ENCODE data around the gene DCST2.

DNA sequence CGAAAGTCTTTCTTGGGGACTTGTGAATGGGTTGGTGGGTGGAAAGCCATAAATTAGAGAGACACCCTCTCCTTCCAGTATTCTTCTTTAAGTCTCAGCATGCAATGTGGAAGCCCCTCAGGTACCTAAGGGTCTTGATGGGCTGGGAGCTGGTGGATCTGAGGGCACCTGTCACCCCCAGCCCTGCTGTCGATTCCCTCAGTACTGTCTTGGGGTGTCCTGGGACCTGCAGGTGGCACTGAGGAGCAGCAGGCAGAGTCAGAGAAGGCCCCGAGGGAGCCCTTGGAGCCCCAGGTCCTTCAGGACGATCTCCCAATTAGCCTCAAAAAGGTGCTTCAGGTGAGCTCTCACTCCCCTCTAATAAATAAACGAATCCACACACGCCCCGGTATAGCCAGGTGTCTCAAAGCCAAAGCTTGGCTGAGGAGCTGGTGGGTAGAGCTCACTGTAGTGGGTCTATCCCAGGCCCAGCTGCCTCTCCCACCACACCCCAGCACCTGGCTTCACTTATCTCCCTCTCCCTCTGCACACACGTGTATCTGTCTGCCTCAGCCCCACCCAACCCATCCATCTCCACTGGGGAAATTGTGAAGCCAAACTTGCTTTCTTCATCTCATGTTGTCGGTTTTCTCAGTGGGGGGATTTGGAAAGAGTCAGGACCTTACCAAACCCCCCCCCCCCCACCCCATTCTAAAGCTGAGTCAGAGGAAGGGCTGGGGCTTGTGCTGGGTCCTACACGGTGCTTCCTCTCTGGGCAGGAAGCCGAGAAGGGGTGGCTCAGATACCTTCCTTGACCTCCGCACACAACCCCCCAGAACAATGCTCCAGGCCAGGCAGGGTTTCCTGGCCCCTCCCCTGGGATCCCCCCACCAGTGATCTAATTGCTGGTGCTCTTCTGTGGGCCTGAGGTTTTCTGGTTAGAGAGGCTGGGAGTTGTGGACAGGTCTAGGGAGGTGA lies 19.1 kb upstream of the DCST2 start:
- TF ChIP-seq, protein P1, sequence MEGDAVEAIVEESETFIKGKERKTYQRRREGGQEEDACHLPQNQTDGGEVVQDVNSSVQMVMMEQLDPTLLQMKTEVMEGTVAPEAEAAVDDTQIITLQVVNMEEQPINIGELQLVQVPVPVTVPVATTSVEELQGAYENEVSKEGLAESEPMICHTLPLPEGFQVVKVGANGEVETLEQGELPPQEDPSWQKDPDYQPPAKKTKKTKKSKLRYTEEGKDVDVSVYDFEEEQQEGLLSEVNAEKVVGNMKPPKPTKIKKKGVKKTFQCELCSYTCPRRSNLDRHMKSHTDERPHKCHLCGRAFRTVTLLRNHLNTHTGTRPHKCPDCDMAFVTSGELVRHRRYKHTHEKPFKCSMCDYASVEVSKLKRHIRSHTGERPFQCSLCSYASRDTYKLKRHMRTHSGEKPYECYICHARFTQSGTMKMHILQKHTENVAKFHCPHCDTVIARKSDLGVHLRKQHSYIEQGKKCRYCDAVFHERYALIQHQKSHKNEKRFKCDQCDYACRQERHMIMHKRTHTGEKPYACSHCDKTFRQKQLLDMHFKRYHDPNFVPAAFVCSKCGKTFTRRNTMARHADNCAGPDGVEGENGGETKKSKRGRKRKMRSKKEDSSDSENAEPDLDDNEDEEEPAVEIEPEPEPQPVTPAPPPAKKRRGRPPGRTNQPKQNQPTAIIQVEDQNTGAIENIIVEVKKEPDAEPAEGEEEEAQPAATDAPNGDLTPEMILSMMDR (IDR thresholded peaks at IDR 0.05): peak in 4 of 7 experiments; percentile 14 to 23 (median 18)
- TF ChIP-seq POLR2A (IDR thresholded peaks at IDR 0.05): no peak

All from body of pancreas (tissue), 4 donors.